Lower leg skin (tissue), 3 donors: ENCODE data around the gene BTBD18.

Source experiments
- POLR2A ChIP-seq, 2 donors: fragments of 450-650 bp; IDR thresholded peaks; one replicate each; pipeline ENCODE4 v1.6.1; 2016 to 2017; ENCODE audit warnings: antibody characterized with exemption in 2 of 2, mild to moderate bottlenecking in 1 of 2, moderate library complexity in 1 of 2
- TF ChIP-seq, protein P1 (sequence below), 3 donors: fragments of 450-650 bp; IDR thresholded peaks; one replicate each; pipeline ENCODE4 v1.5.1; 2016; ENCODE audit warnings: antibody characterized with exemption in 3 of 3, mild to moderate bottlenecking in 3 of 3, moderate library complexity in 2 of 3

DNA sequence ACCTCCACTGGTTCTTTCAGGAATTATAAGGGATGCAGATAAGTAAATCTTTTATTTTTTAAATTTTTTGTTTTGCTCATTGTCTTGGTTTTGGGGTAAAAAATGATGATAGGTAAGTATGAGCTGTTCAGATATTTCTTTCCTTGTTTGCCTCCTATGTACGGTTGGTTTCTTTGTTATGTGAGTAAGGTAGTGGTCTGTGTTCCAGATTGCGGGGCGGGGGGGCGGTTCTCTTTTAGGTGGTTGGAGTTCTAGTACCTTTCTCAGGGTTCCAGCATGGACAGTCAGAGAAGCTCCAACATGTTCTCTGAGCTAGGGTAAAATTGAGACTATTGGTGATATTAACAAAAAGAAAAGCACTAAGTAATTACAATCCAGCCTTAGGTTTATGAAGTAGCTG lies 12.4 kb upstream of the BTBD18 start:
- TF ChIP-seq, protein P1, sequence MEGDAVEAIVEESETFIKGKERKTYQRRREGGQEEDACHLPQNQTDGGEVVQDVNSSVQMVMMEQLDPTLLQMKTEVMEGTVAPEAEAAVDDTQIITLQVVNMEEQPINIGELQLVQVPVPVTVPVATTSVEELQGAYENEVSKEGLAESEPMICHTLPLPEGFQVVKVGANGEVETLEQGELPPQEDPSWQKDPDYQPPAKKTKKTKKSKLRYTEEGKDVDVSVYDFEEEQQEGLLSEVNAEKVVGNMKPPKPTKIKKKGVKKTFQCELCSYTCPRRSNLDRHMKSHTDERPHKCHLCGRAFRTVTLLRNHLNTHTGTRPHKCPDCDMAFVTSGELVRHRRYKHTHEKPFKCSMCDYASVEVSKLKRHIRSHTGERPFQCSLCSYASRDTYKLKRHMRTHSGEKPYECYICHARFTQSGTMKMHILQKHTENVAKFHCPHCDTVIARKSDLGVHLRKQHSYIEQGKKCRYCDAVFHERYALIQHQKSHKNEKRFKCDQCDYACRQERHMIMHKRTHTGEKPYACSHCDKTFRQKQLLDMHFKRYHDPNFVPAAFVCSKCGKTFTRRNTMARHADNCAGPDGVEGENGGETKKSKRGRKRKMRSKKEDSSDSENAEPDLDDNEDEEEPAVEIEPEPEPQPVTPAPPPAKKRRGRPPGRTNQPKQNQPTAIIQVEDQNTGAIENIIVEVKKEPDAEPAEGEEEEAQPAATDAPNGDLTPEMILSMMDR (IDR thresholded peaks at IDR 0.05) = no peak
- no peak for TF ChIP-seq POLR2A (IDR thresholded peaks at IDR 0.05)
